CD8-positive, alpha-beta memory T cell (primary cell): Measurements from ENCODE around the gene CEP95. TPM values are rescaled to one million over a fixed set of nuclear protein-coding genes. Genes with fewer than 3 reads are reported as not detected.
A peak's percentile ranks its signal among the peaks of the same experiment; 100 is the strongest.
"Not testable (repeated sequence)": the region's sequence is repeated elsewhere in the genome, so short reads cannot be mapped to it uniquely, and the experiment has no call there.

Experiments
- CTCF ChIA-PET: fragments of 350-600 bp; sonication (Branson Sonifier 250); formaldehyde crosslinking; loops from one replicate; lab custom pipeline; 2021; ENCODE audit warnings: antibody characterized with exemption; lab: Charles Lee
- POLR2A ChIA-PET: fragments of 350-600 bp; sonication (Branson Sonifier 250); formaldehyde crosslinking; loops from one replicate; lab custom pipeline; 2021; ENCODE audit warnings: antibody characterized with exemption; lab: Charles Lee
- DNase-seq, 5 donors: peaks; one replicate each; pipeline versions ENCODE4 v3.0.0 to v3.0.0-alpha.2; 2020 to 2022; ENCODE audit warnings: mixed read lengths in 1 of 5
- H3K27ac ChIP-seq: one replicate; pipeline ENCODE4 v1.7.0; 2013; ENCODE audit warnings: low read depth, mild to moderate bottlenecking, low read length, moderate library complexity
- H3K27me3 ChIP-seq: 2 replicates; pipeline ENCODE4 v1.7.0; 2013; ENCODE audit warnings: low read length, mild to moderate bottlenecking; ENCODE audit not compliant: insufficient read depth, poor library complexity, severe bottlenecking
- H3K36me3 ChIP-seq: 2 replicates; pipeline ENCODE4 v1.7.0; 2013; ENCODE audit warnings: mild to moderate bottlenecking, low read length, moderate library complexity; ENCODE audit not compliant: insufficient read depth
- H3K4me1 ChIP-seq: 2 replicates; pipeline ENCODE4 v1.7.0; 2013; ENCODE audit warnings: mild to moderate bottlenecking, low read length, moderate library complexity; ENCODE audit not compliant: insufficient read depth
- H3K4me3 ChIP-seq: 2 replicates; pipeline ENCODE4 v1.7.0; 2013; ENCODE audit warnings: mild to moderate bottlenecking, low read length
- H3K9me3 ChIP-seq: 2 replicates; pipeline ENCODE4 v1.7.0; 2013; ENCODE audit warnings: mild to moderate bottlenecking, low read length
- H3K27ac Mint-ChIP-seq, 8 donors: one replicate each; pipeline ENCODE4 v1.8.0; 2020 to 2021; ENCODE audit warnings: mixed read lengths in 8 of 8, mild to moderate bottlenecking in 6 of 8, inconsistent platforms in 3 of 8, moderate library complexity in 3 of 8
- H3K27me3 Mint-ChIP-seq, 2 donors: one replicate each; pipeline ENCODE4 v1.8.0; 2020 to 2021; ENCODE audit warnings: mixed read lengths in 2 of 2, mild to moderate bottlenecking in 1 of 2, moderate library complexity in 1 of 2
- H3K36me3 Mint-ChIP-seq, 3 donors: one replicate each; pipeline ENCODE4 v1.8.0; 2020 to 2021; ENCODE audit warnings: mixed read lengths in 3 of 3, inconsistent platforms in 1 of 3, mild to moderate bottlenecking in 1 of 3
- H3K4me1 Mint-ChIP-seq, 3 donors: one replicate each; pipeline ENCODE4 v1.8.0; 2020 to 2021; ENCODE audit warnings: mixed read lengths in 3 of 3, inconsistent platforms in 1 of 3, mild to moderate bottlenecking in 1 of 3
- H3K4me3 Mint-ChIP-seq, 7 donors: one replicate each; pipeline ENCODE4 v1.8.0; 2020 to 2021; ENCODE audit warnings: mixed read lengths in 7 of 7, mild to moderate bottlenecking in 6 of 7, moderate library complexity in 4 of 7, inconsistent platforms in 2 of 7
- H3K9me3 Mint-ChIP-seq, 5 donors: one replicate each; pipeline ENCODE4 v1.8.0; 2020 to 2022; ENCODE audit warnings: mixed read lengths in 5 of 5, mild to moderate bottlenecking in 3 of 5, moderate library complexity in 2 of 5, inconsistent platforms in 1 of 5
- polyA plus RNA-seq: library from polyadenylated mRNA; unstranded; fragments of 300-500 nt; fragmentation: Illumina TruSeq; gene quantifications from one replicate; pipeline ENCODE4 v1.2.3, GENCODE V29; 2021
- total RNA-seq, 2 experiments: library from RNA; stranded (reverse); gene quantifications; one replicate each; pipeline ENCODE4 v1.2.3, GENCODE V29; 2021

The CEP95 gene
- total and polyA plus RNA-seq, 3 experiments from 2014 or later = 15.7 to 43.5 (median 39.3) TPM

- Histone ChIP-seq H3K4me3 (no peak overlapping the region), H3K36me3 (no peaks in the 10 kb centered on the region), H3K9me3 (no peaks in the 10 kb centered on the region), H3K27ac (no peak overlapping the region), H3K27me3 (no peaks in the 10 kb centered on the region), H3K4me1 (no peaks in the 10 kb centered on the region)
- Mint-ChIP-seq H3K4me1 (no peaks in the 10 kb centered on the region), H3K27me3 (peaks cover 9 to 25% of the 10 kb centered on the region in 2 donors), H3K27ac (no peak overlapping the region), H3K9me3 (no peaks in the 10 kb centered on the region), H3K36me3 (no peaks in the 10 kb centered on the region), H3K4me3 (no peak overlapping the region)
- no peak for DNase-seq
- ChIA-PET CTCF (no interaction called here), POLR2A (no interaction called here)
These were observed 40.6 kb upstream of the CEP95 start for GRCh38 chr17:64466019-64466735.

GRCh38 chr17:64466834-64467233 lies 39.9 kb upstream of the CEP95 start:
- POLR2A ChIA-PET, CTCF ChIA-PET, H3K9me3 Mint-ChIP-seq, H3K36me3 ChIP-seq, H3K4me3 ChIP-seq, H3K4me1 Mint-ChIP-seq, H3K4me1 ChIP-seq, H3K27ac Mint-ChIP-seq, H3K9me3 ChIP-seq, H3K4me3 Mint-ChIP-seq, H3K36me3 Mint-ChIP-seq, H3K27me3 ChIP-seq, H3K27ac ChIP-seq, DNase-seq: not testable (repeated sequence)
- H3K27me3 Mint-ChIP-seq = peaks cover 9 to 22% of the 10 kb centered on the region in 2 donors

GRCh38 chr17:64470625-64471024 lies 36.2 kb upstream of the CEP95 start:
- Histone ChIP-seq H3K4me1 (no peaks in the 10 kb centered on the region), H3K27me3 (no peaks in the 10 kb centered on the region), H3K4me3 (no peak overlapping the region), H3K36me3 (no peaks in the 10 kb centered on the region), H3K9me3 (no peaks in the 10 kb centered on the region), H3K27ac (no peak overlapping the region)
- ChIA-PET POLR2A (no interaction called here), CTCF (interaction anchor here (0.7 kb wide), 1 partner anchor 266 kb away, joined by 3 read pairs; no protein-coding TSS in a partner anchor)
- peaks cover 6 to 10% of the 10 kb centered on the region in 2 donors for H3K27me3 Mint-ChIP-seq
- no peaks in the 10 kb centered on the region for H3K4me1 Mint-ChIP-seq
- H3K9me3 Mint-ChIP-seq = no peaks in the 10 kb centered on the region
- H3K4me3 Mint-ChIP-seq = no peak overlapping the region
- no peak for DNase-seq
- no peaks in the 10 kb centered on the region for H3K36me3 Mint-ChIP-seq
- H3K27ac Mint-ChIP-seq = no peak overlapping the region

- Mint-ChIP-seq H3K36me3 (peaks cover 0 to under 1% (median 0%) of the 10 kb centered on the region in 3 donors), H3K27ac (peak overlapping the region in 1 of 8 donors; percentile 40), H3K4me3 (no peak overlapping the region), H3K27me3 (peaks cover 2 to 6% of the 10 kb centered on the region in 2 donors), H3K4me1 (no peaks in the 10 kb centered on the region), H3K9me3 (no peaks in the 10 kb centered on the region)
- no peaks in the 10 kb centered on the region for H3K27me3 ChIP-seq
- no peaks in the 10 kb centered on the region for H3K36me3 ChIP-seq
- ChIA-PET POLR2A (no interaction called here), CTCF (no interaction called here)
- H3K9me3 ChIP-seq = no peaks in the 10 kb centered on the region
- DNase-seq = no peak
- no peaks in the 10 kb centered on the region for H3K4me1 ChIP-seq
- H3K27ac ChIP-seq = no peak overlapping the region
- no peak overlapping the region for H3K4me3 ChIP-seq
These were observed 35.3 kb upstream of the CEP95 start for GRCh38 chr17:64471440-64471839.

- POLR2A ChIA-PET = no interaction called here
- Mint-ChIP-seq H3K36me3 (peaks cover 0 to 8% (median 0%) of the 10 kb centered on the region in 3 donors), H3K27ac (peak overlapping the region in 1 of 8 donors; percentile 66), H3K9me3 (no peaks in the 10 kb centered on the region), H3K4me1 (peaks cover 0 to 2% (median 0%) of the 10 kb centered on the region in 3 donors), H3K4me3 (no peak overlapping the region), H3K27me3 (peaks cover 0 to 2% of the 10 kb centered on the region in 2 donors)
- CTCF ChIA-PET = no interaction called here
- DNase-seq = no peak
- no peaks in the 10 kb centered on the region for H3K36me3 ChIP-seq
- H3K27ac ChIP-seq = no peak overlapping the region
- no peak overlapping the region for H3K4me3 ChIP-seq
- no peaks in the 10 kb centered on the region for H3K27me3 ChIP-seq
- H3K9me3 ChIP-seq = no peaks in the 10 kb centered on the region
- no peaks in the 10 kb centered on the region for H3K4me1 ChIP-seq
These were observed 34.2 kb upstream of the CEP95 start for GRCh38 chr17:64472564-64472963.

GRCh38 chr17:64477849-64478248 lies 28.9 kb upstream of the CEP95 start:
- POLR2A ChIA-PET = no interaction called here
- peaks cover 5% of the 10 kb centered on the region for H3K36me3 ChIP-seq
- no peaks in the 10 kb centered on the region for H3K9me3 Mint-ChIP-seq

GRCh38 chr17:64480951-64481350 lies 25.8 kb upstream of the CEP95 start:
- Mint-ChIP-seq H3K27me3 (no peaks in the 10 kb centered on the region), H3K4me3 (no peak overlapping the region), H3K27ac (no peak overlapping the region), H3K4me1 (peaks cover 7 to 20% (median 19%) of the 10 kb centered on the region in 3 donors), H3K36me3 (peaks cover 3 to 67% (median 10%) of the 10 kb centered on the region in 3 donors), H3K9me3 (no peaks in the 10 kb centered on the region)
- ChIA-PET POLR2A (no interaction called here), CTCF (no interaction called here)
- peaks cover 3% of the 10 kb centered on the region for H3K4me1 ChIP-seq
- H3K9me3 ChIP-seq = no peaks in the 10 kb centered on the region
- H3K27ac ChIP-seq = no peak overlapping the region
- H3K4me3 ChIP-seq = no peak overlapping the region
- no peak for DNase-seq
- no peaks in the 10 kb centered on the region for H3K27me3 ChIP-seq
- peaks cover 9% of the 10 kb centered on the region for H3K36me3 ChIP-seq

More at GRCh38 chr17:64477849-64478248, 28.9 kb upstream of the CEP95 start:
- DNase-seq = no peak
- no peak overlapping the region for H3K4me3 Mint-ChIP-seq
- CTCF ChIA-PET = interaction anchor here (1.3 kb wide), 1 partner anchor 57 kb away, joined by 3 read pairs; no protein-coding TSS in a partner anchor
- H3K4me1 Mint-ChIP-seq = peaks cover 0 to 6% (median 5%) of the 10 kb centered on the region in 3 donors
- H3K36me3 Mint-ChIP-seq = peaks cover 1 to 37% (median 3%) of the 10 kb centered on the region in 3 donors
- no peaks in the 10 kb centered on the region for H3K27me3 ChIP-seq
- H3K4me1 ChIP-seq = no peaks in the 10 kb centered on the region
- H3K27ac Mint-ChIP-seq = peak overlapping the region in 1 of 8 donors; percentile 54
- no peaks in the 10 kb centered on the region for H3K9me3 ChIP-seq
- H3K27me3 Mint-ChIP-seq = no peaks in the 10 kb centered on the region
- no peak overlapping the region for H3K27ac ChIP-seq
- H3K4me3 ChIP-seq = no peak overlapping the region

GRCh38 chr17:64484380-64484779 lies 22.4 kb upstream of the CEP95 start:
- peaks cover 9% of the 10 kb centered on the region for H3K36me3 ChIP-seq
- H3K27me3 ChIP-seq = no peaks in the 10 kb centered on the region
- H3K9me3 ChIP-seq = no peaks in the 10 kb centered on the region
- H3K4me3 Mint-ChIP-seq = no peak overlapping the region
- no peak overlapping the region for H3K4me3 ChIP-seq
- H3K4me1 Mint-ChIP-seq = peaks cover 7 to 20% (median 13%) of the 10 kb centered on the region in 3 donors
- H3K4me1 ChIP-seq = peaks cover 3% of the 10 kb centered on the region
- no peaks in the 10 kb centered on the region for H3K27me3 Mint-ChIP-seq
- no peak overlapping the region for H3K27ac ChIP-seq
- H3K36me3 Mint-ChIP-seq = peaks cover 3 to 70% (median 10%) of the 10 kb centered on the region in 3 donors
- DNase-seq = no peak
- CTCF ChIA-PET = no interaction called here
- POLR2A ChIA-PET = no interaction called here
- H3K27ac Mint-ChIP-seq = peak overlapping the region in 4 of 8 donors; percentile 30 to 82 (median 62)
- H3K9me3 Mint-ChIP-seq = no peaks in the 10 kb centered on the region
